ENCODE results near the gene KRTAP10-1.
A peak's percentile ranks its signal among the peaks of the same experiment; 100 is the strongest.

Gene KRTAP10-1

DNA sequence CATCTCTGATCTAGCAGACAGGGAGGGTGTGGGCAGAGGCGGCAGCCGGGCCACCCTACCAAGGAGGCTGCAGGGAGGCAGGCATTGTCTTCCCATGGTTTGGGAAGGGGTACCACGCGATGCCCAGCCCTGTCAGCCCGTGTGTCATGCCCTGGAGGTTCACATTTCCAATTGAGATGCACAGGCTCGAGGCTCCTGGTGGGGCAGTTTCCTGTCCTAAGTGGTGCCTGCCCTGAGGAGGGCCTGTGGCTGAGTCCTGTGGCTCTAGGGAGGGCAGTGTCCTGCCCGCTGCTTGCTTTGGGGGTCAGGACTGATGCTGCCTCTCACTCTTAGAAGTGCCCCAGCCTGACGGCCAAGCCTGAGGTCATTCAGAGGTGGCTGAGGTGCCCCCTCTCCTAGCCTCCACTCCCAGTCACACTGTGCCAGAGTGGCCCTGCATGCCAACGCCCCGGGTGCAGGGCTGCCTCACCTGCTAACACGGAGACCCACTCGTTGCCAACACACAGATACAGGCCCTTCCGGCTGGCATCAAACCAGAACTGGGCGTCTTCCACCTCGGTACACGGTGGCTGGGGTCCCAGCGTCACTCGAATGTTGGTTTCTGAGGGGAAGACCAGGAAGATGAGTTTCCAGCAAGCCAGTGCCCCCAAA, 11.9 kb downstream of the KRTAP10-1 start:
- DNase-seq (ENCODE audit: low read depth) = no peak

GRCh38 chr21:44527156-44527982, 12.6 kb downstream of the KRTAP10-1 start:
- no peak for DNase-seq (ENCODE audit: low read depth)

DNA sequence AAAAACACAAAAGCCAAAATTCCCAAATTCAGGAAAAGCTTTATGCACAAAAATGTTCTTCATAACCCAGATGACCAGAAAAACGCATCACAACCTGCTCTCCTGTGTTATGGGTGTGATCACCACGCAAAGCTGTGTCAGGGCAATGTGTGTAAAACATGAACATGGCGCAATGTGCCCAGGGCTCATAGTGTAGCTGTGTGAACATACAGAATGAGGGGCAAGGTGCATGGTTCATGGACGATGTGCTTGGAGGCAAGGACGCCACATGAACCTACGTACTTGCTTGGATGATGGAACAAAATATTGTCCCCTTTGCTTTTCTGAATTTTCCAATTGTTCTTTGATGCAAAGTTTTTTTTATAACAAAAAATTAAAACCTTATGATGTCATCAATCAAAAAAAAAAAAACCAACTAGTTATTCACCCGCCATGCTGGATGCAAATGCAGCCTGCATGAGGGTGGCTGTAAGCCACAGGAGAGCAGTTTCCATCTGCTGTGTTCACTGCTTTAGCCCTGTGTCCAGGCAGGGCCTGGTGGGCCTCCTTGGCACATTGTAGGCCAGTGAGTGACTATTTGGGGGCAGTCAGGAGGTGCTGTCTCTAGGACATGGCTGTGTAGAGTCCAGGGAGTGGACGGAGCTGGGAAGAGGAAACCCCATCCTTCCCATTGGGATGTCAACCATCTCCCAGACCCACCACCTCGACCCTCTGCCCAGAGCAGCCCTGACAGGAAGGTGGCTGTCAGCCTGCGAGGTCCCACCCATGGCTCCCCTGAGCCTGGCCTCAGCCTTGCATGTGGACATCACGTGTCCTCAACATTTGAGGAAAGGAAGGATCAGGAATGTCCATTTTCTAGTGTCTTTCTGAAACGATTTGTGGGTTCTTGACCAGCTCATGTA, 13.6 kb downstream of the KRTAP10-1 start:
- no peak for DNase-seq (ENCODE audit: low read depth)

GRCh38 chr21:44525391-44526095, 14.5 kb downstream of the KRTAP10-1 start:
- DNase-seq (ENCODE audit: low read depth) = no peak

- DNase-seq (ENCODE audit: low read depth) = no peak
Observed at GRCh38 chr21:44524414-44525371, 15.3 kb downstream of the KRTAP10-1 start.

- DNase-seq (ENCODE audit: low read depth) = no peak
Observed at GRCh38 chr21:44523567-44524413, 16.2 kb downstream of the KRTAP10-1 start.

- DNase-seq (ENCODE audit: low read depth) = no peak
Observed at GRCh38 chr21:44522753-44523204, 17.2 kb downstream of the KRTAP10-1 start.

DNA sequence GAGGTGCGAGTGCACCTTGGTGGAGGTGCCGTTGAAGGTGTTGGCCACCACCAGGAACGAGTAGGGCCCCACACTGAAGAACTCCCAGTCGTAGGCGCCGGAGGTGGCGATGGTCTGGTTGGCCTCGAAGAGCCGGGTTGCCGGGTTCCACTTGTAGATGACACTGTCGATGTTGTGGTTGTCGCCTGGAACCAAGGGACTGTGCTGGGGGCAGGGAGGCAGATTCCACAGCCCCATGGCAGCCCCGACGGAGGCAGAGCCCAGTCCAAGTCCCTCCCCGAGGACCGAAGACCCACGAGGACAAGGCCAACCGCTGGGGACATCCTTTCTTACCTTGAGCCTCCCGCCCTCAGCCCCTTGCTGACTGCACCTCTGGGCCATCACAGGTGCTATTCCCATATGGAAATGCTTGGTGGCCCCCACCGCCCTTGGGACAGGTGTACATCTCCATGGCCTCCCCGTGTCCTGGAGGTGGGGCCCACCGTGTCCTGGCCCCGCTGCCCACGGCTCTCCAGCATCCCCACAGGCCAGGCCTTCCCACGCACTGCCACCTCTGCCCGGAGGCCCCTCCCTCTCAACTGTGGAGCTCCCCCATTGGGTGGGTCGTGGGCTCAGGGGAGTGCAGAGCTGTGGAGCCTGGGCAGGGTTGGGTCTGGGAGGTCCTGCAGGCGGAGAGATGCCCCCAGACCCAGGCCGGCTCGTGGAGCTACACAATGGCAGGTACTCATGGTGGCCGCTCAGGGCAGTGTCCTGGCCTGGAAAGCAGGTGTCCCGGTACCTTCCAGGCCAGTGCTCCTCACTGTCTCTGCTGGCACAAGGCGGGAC, 17.9 kb downstream of the KRTAP10-1 start:
- no peak for DNase-seq (ENCODE audit: low read depth)

DNA sequence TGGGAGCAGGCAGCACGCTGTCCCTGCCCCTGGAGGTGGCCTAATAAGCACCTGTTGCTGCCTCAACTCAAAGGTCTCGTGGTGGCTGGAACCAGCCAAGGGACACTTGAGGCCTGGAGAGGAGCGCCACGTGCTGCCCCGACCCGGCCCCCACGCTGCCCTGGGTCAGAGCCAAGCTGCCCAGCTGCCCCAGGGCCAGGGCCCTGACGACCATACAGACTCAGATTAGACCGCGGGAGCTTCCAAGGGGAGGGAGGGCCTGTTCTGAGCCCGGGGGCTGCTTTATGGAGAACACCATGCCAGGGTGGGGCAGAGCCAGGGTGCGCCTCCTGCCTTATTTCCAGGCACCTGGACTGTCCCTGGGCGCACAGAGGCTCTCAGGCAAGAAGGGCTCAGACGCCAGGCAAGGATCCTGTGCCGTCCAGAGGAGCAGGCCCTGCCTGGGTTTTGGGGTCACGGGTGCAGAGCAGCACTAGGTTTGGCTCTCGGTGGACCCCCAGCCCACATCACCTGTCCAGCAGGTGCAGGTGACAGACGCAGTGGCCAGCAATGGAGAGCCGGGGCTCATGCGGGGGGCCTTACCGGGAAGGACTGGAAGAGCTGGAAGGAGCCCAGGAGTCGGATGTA, 18.6 kb downstream of the KRTAP10-1 start:
- no peak for DNase-seq (ENCODE audit: low read depth)

- no peak for DNase-seq (ENCODE audit: low read depth)
Observed at GRCh38 chr21:44520326-44521300, 19.4 kb downstream of the KRTAP10-1 start.

GRCh38 chr21:44519346-44520325, 20.4 kb downstream of the KRTAP10-1 start:
- no peak for DNase-seq (ENCODE audit: low read depth)

GRCh38 chr21:44518686-44519085, 21.3 kb downstream of the KRTAP10-1 start:
- DNase-seq (ENCODE audit: low read depth) = no peak

- DNase-seq (ENCODE audit: low read depth) = peak; percentile 8
Observed at GRCh38 chr21:44517175-44517899, 22.7 kb downstream of the KRTAP10-1 start.

DNA sequence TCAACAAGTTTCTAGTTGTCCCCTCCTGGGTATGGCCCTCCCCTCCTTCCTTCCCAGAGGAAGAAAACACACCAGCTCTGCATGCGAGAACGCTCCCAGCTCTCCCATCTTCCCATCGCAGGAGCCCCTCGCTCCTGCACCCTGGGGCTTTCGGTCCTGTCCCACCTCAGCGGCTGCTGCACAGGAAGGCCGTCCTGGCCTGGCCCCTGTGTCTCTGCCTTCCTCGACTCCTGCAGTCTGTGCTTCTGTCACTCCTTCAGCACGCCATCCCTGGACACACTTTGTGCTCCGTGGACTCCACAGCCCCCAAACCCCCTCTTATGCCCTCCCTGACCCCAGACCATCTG, 23.2 kb downstream of the KRTAP10-1 start:
- no peak for DNase-seq (ENCODE audit: low read depth)

DNA sequence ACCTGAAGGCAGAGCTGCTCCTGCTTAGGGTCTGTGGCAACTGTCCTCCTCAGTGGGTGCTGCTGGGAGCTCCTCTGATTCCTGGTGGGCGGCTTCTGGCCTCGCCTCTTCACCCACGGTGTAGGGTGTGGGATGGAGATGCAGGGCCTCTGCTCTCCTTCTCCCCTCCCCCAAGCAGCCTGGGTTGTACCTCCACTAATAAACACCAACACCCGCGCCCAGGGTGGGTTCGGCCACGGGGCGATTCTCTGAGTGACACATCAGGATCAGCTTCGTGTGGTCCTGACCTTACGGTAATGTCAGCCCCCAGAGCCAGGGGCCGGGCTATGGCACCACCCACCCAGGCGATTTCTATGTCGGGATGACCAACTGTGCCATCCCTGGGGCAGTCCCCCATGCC, 23.7 kb downstream of the KRTAP10-1 start:
- no peak for DNase-seq (ENCODE audit: low read depth)

Measured in fibroblast of the conjunctiva (primary cell).